K562 (cell line): Measurements from ENCODE around the gene BEST4. TPM values are rescaled to one million over a fixed set of nuclear protein-coding genes. Genes with fewer than 3 reads are reported as not detected.

Experiments used
- ATAC-seq: fragments of 200-7000 bp; cut with Tn5 transposase; 3 replicates; pipeline ENCODE4 v1.9.1; 2020; ENCODE audit warnings: moderate library complexity
- BruUV-seq: library from RNA; stranded (reverse); fragments of 400-500 nt; replicated peaks from 2 replicates; lab custom pipeline; 2021; lab: Mats Ljungman, UMichigan
- CTCF ChIA-PET: fragments of 300-600 bp; formaldehyde crosslinking; extraction: SDS; loops from one replicate; lab custom pipeline; 2021; ENCODE audit warnings: low intra/inter-chr PET ratio; lab: Yijun Ruan, JAX
- POLR2A ChIA-PET: fragments of 300-600, 350-650 bp; sonication (Branson Sonifier 250); formaldehyde crosslinking; extraction: SDS; loops from one replicate; lab custom pipeline; 2021; ENCODE audit warnings: antibody characterized with exemption, inconsistent platforms; lab: Yijun Ruan, JAX
- DNase-seq, 4 experiments: peaks; one replicate each; pipeline versions ENCODE4 v3.0.0 to v3.0.0-alpha.2; 2011 to 2018; ENCODE audit warnings: low spot score in 3 of 4, mixed read lengths in 3 of 4; ENCODE audit errors: extremely low read depth in 1 of 4
- FAIRE-seq: peaks from 2 replicates; lab custom pipeline; 2011; peaks lifted over from hg19 to GRCh38; lab: Jason Lieb, UNC
- H2AFZ ChIP-seq: 2 replicates; pipeline ENCODE4 v1.6.0; 2011; ENCODE audit warnings: low read depth, low read length, control low read depth, inconsistent platforms
- H3K27ac ChIP-seq: fragments of 200-600 bp; 3 replicates; pipeline ENCODE4 v1.8.0; 2011; ENCODE audit warnings: low read depth, mild to moderate bottlenecking, control low read depth, inconsistent platforms, low read length, moderate library complexity, mixed read lengths; ENCODE audit errors: extremely low read depth
- H3K27me3 ChIP-seq, 2 experiments: fragments of 300-600 bp in 1 of 2; 2 replicates in 1 of 2; 3 replicates in 1 of 2; pipeline versions ENCODE4 v1.6.0 to v1.8.0; 2011; ENCODE audit warnings: inconsistent platforms in 2 of 2, low read length in 2 of 2, mild to moderate bottlenecking in 1 of 2, mixed read lengths in 1 of 2, moderate library complexity in 1 of 2; ENCODE audit not compliant: control insufficient read depth in 2 of 2, insufficient read depth in 2 of 2
- H3K36me3 ChIP-seq: fragments of 300-600 bp; 3 replicates; pipeline ENCODE4 v1.8.0; 2011; ENCODE audit warnings: mild to moderate bottlenecking, low read length, inconsistent platforms; ENCODE audit not compliant: control insufficient read depth, insufficient read depth
- H3K4me1 ChIP-seq, 2 experiments: fragments of 200-600 bp in 1 of 2; replicated peaks in 1 of 2; 2 replicates in 1 of 2; 3 replicates in 1 of 2; pipeline versions ENCODE4 v1.5.1 to v1.8.0; 2011; ENCODE audit warnings: inconsistent platforms in 2 of 2, low read length in 2 of 2, mild to moderate bottlenecking in 1 of 2, mixed read lengths in 1 of 2, moderate library complexity in 1 of 2; ENCODE audit not compliant: control insufficient read depth in 2 of 2, insufficient read depth in 2 of 2
- H3K4me2 ChIP-seq: 2 replicates; pipeline ENCODE4 v1.6.1; 2011; ENCODE audit warnings: low read length, control low read depth, inconsistent platforms, mixed read lengths; ENCODE audit not compliant: insufficient read depth
- H3K4me3 ChIP-seq: fragments of 200-600 bp; sonication (generic), shearing (Covaris generic); 2 replicates; pipeline ENCODE4 v1.5.1; 2016; ENCODE audit warnings: control low read depth, inconsistent platforms
- H3K79me2 ChIP-seq: fragments of 200-600 bp; 3 replicates; pipeline ENCODE4 v1.8.0; 2011; ENCODE audit warnings: low read length, inconsistent platforms; ENCODE audit not compliant: control insufficient read depth, insufficient read depth
- H3K9ac ChIP-seq, 2 experiments: 2 replicates each; pipeline versions ENCODE4 v1.6.0 to v1.6.1; 2011; ENCODE audit warnings: low read depth in 2 of 2, low read length in 2 of 2, control low read depth in 1 of 2, inconsistent platforms in 1 of 2, mild to moderate bottlenecking in 1 of 2, mixed read lengths in 1 of 2; ENCODE audit not compliant: insufficient read depth in 1 of 2
- H3K9me1 ChIP-seq: one replicate; pipeline ENCODE4 v1.6.0; 2011; ENCODE audit warnings: inconsistent platforms, mild to moderate bottlenecking, low read length, moderate library complexity; ENCODE audit not compliant: control insufficient read depth, insufficient read depth
- H3K9me3 ChIP-seq: replicated peaks from 2 replicates; pipeline ENCODE4 v1.5.1; 2011; ENCODE audit warnings: low read depth, low read length, inconsistent platforms; ENCODE audit not compliant: control insufficient read depth, insufficient read depth
- H4K20me1 ChIP-seq: replicated peaks from 2 replicates; pipeline ENCODE4 v1.6.1; 2011; ENCODE audit warnings: low read length, inconsistent platforms, mixed read lengths; ENCODE audit not compliant: control insufficient read depth, insufficient read depth
- COPS2 ChIP-seq: fragments of 450-650 bp; conservative IDR thresholded peaks from 2 replicates; pipeline ENCODE4 v1.6.1; 2016; ENCODE audit warnings: mild to moderate bottlenecking, moderate library complexity
- DNMT1 ChIP-seq: fragments of 450-650 bp; IDR thresholded peaks from 2 replicates; pipeline ENCODE4 v1.6.1; 2016; ENCODE audit warnings: antibody characterized with exemption, mild to moderate bottlenecking
- MECOM ChIP-seq: fragments of 250-450 bp; sonication (Bioruptor Pico); IDR thresholded peaks from 2 replicates; pipeline ENCODE4 v1.8.0; 2022; ENCODE audit warnings: inconsistent platforms
- WGBS: fragments of 100-300 bp; shearing (Covaris generic); methylation state at CpG from one replicate; pipeline ENCODE4 v1.1.6; 2016; ENCODE audit warnings: low coverage, mixed read lengths; ENCODE audit not compliant: insufficient coverage; ENCODE audit errors: missing lambda C conversion rate; 5-methylcytosine and 5-hydroxymethylcytosine counted together
- in situ Hi-C: fragments of 300-500 bp; cut with MboI; formaldehyde crosslinking; loops from 4 replicates; pipeline ENCODE4 v1.15.0; 2018; ENCODE audit warnings: inconsistent platforms, mixed read lengths
- intact Hi-C: fragments of 100-400 bp; cut with micrococcal nuclease; formaldehyde crosslinking; loops from 2 replicates; pipeline ENCODE4 v1.14.2; 2022
- polyA plus RNA-seq, 8 experiments: library from polyadenylated mRNA; depleted of rRNA in 4 of 8; stranded (reverse) in 5 of 8; unstranded in 3 of 8; fragments of >200 nt; fragmentation: Nextera tagmentation in 2 of 8; fragmentation: Illumina TruSeq in 1 of 8; extraction: Ambion mirVana in 2 of 8; extraction: Trizol in 1 of 8; gene quantifications; 2 replicates each; pipeline versions ENCODE4 v1.2.1 to v1.2.3, GENCODE V29; 2011 to 2014; ENCODE audit warnings: inconsistent platforms in 1 of 8, missing spikeins in 1 of 8
- total RNA-seq, 7 experiments: library from RNA; depleted of rRNA in 6 of 7; stranded (reverse); fragments of >200 nt in 6 of 7; fragmentation: Illumina TruSeq in 2 of 7; extraction: Trizol in 2 of 7; gene quantifications; 2 replicates each; pipeline versions ENCODE4 v1.2.1 to v1.2.3, GENCODE V29; 2011 to 2021; ENCODE audit warnings: low replicate concordance in 1 of 7
- TF ChIP-seq, protein P1 (sequence below): fragments of 250-450 bp; sonication (Bioruptor Pico); IDR thresholded peaks from 2 replicates; pipeline ENCODE4 v1.4.0; 2020
- TF ChIP-seq, protein P2 (sequence below): fragments of 450-650 bp; IDR thresholded peaks from 2 replicates; pipeline ENCODE4 v1.6.1; 2018; ENCODE audit not compliant: partially characterized antibody

Gene BEST4
- total and polyA plus RNA-seq, 9 of the 15 experiments (the other 6 are each of a cell fraction or from before 2014, with no cell fraction given): 0.07 to 0.11 TPM; not detected in 7

- TF ChIP-seq, protein P1, sequence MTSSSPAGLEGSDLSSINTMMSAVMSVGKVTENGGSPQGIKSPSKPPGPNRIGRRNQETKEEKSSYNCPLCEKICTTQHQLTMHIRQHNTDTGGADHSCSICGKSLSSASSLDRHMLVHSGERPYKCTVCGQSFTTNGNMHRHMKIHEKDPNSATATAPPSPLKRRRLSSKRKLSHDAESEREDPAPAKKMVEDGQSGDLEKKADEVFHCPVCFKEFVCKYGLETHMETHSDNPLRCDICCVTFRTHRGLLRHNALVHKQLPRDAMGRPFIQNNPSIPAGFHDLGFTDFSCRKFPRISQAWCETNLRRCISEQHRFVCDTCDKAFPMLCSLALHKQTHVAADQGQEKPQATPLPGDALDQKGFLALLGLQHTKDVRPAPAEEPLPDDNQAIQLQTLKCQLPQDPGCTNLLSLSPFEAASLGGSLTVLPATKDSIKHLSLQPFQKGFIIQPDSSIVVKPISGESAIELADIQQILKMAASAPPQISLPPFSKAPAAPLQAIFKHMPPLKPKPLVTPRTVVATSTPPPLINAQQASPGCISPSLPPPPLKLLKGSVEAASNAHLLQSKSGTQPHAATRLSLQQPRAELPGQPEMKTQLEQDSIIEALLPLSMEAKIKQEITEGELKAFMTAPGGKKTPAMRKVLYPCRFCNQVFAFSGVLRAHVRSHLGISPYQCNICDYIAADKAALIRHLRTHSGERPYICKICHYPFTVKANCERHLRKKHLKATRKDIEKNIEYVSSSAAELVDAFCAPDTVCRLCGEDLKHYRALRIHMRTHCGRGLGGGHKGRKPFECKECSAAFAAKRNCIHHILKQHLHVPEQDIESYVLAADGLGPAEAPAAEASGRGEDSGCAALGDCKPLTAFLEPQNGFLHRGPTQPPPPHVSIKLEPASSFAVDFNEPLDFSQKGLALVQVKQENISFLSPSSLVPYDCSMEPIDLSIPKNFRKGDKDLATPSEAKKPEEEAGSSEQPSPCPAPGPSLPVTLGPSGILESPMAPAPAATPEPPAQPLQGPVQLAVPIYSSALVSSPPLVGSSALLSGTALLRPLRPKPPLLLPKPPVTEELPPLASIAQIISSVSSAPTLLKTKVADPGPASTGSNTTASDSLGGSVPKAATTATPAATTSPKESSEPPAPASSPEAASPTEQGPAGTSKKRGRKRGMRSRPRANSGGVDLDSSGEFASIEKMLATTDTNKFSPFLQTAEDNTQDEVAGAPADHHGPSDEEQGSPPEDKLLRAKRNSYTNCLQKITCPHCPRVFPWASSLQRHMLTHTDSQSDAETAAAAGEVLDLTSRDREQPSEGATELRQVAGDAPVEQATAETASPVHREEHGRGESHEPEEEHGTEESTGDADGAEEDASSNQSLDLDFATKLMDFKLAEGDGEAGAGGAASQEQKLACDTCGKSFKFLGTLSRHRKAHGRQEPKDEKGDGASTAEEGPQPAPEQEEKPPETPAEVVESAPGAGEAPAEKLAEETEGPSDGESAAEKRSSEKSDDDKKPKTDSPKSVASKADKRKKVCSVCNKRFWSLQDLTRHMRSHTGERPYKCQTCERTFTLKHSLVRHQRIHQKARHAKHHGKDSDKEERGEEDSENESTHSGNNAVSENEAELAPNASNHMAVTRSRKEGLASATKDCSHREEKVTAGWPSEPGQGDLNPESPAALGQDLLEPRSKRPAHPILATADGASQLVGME: no peak
These were observed 25.0 kb upstream of the BEST4 start (continued) for GRCh38 chr1:44812822-44813543.

DNA sequence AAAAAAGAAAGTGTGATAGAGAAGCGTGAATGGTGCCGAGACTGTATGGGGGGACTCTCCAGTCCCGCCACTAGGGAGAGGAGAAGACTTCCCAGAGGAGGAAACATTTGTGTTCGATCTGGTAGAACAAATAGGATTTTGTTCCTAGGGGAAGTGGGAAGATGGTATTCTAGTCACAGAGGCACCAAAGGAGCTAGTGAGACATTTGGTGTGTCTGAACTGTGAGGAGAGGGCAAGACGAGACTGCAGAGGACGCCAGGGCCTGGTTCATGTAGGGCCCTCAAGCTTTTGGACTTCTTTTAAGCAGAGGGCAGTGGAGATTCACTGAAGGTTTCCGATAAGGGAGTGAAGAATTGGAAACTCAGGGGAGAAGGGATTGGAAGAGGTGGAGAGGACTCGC lies 23.3 kb upstream of the BEST4 start:
- POLR2A ChIA-PET: interaction anchor here (0.6 to 16.9 kb wide), 5 partner anchors 8 to 201 kb away, joined by 3 to 594 read pairs (median 7); partner anchors contain the start of genes RPS8 and UROD
- WGBS: 39% methylated on average over 8 of the region's 8 CpGs
- no peak overlapping the region; a peak in 1 of 4 replicates for H3K9ac ChIP-seq
- peaks cover 8% of the 10 kb centered on the region; the same call in 2 of the 3 replicates for H3K36me3 ChIP-seq
- H3K9me3 ChIP-seq: no peaks in the 10 kb centered on the region; the same call in 1 of the 2 replicates
- intact Hi-C loops: no loop called here
- H4K20me1 ChIP-seq: no peaks in the 10 kb centered on the region
- H3K79me2 ChIP-seq: peaks cover 13% of the 10 kb centered on the region; the same call in 1 of the 3 replicates
- in situ Hi-C loops: no loop called here
- no peaks in the 10 kb centered on the region for H3K27me3 ChIP-seq
- peak overlapping the region; percentile 29; the same call in 1 of the 3 replicates for H3K27ac ChIP-seq
- H2AFZ ChIP-seq: peak overlapping the region; percentile 35; the same call in 1 of the 2 replicates
- no peak for DNase-seq
- TF ChIP-seq COPS2: no peak
- TF ChIP-seq MECOM: 0 out of 2 replicates have a peak, but pooled peaks have one; percentile 8
- no peak for TF ChIP-seq DNMT1
- TF ChIP-seq, protein P2, sequence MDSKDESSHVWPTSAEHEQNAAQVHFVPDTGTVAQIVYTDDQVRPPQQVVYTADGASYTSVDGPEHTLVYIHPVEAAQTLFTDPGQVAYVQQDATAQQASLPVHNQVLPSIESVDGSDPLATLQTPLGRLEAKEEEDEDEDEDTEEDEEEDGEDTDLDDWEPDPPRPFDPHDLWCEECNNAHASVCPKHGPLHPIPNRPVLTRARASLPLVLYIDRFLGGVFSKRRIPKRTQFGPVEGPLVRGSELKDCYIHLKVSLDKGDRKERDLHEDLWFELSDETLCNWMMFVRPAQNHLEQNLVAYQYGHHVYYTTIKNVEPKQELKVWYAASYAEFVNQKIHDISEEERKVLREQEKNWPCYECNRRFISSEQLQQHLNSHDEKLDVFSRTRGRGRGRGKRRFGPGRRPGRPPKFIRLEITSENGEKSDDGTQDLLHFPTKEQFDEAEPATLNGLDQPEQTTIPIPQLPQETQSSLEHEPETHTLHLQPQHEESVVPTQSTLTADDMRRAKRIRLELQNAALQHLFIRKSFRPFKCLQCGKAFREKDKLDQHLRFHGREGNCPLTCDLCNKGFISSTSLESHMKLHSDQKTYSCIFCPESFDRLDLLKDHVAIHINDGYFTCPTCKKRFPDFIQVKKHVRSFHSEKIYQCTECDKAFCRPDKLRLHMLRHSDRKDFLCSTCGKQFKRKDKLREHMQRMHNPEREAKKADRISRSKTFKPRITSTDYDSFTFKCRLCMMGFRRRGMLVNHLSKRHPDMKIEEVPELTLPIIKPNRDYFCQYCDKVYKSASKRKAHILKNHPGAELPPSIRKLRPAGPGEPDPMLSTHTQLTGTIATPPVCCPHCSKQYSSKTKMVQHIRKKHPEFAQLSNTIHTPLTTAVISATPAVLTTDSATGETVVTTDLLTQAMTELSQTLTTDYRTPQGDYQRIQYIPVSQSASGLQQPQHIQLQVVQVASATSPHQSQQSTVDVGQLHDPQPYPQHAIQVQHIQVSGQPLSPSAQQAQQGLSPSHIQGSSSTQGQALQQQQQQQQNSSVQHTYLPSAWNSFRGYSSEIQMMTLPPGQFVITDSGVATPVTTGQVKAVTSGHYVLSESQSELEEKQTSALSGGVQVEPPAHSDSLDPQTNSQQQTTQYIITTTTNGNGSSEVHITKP: no peak
- no peak for FAIRE-seq
- no peak for ATAC-seq
- H3K4me1 ChIP-seq: peaks cover 58 to 62% of the 10 kb centered on the region in 2 experiments
- H3K4me3 ChIP-seq: no peak overlapping the region
- BruUV-seq: no TSS peak
- CTCF ChIA-PET: no interaction called here
- H3K9me1 ChIP-seq: peaks cover 6% of the 10 kb centered on the region
- peak overlapping the region; percentile 13; the same call in 1 of the 2 replicates for H3K4me2 ChIP-seq
